ENCODE data around the gene SYNGR3.

The SYNGR3 gene

GRCh38 chr16:2042986-2043666 is 53.4 kb downstream of the SYNGR3 start:
- DNase-seq, result no peak

Measured in activated CD4-positive, CD25-positive, alpha-beta regulatory T cell (primary cell).